ENCODE data around the gene KNOP1. TPM values are rescaled to one million over a fixed set of nuclear protein-coding genes. Genes with fewer than 3 reads are reported as not detected.

The KNOP1 gene
- total RNA-seq, 6 experiments from 2014 or later, result 11.0 to 16.3 (median 13.9) TPM

DNA sequence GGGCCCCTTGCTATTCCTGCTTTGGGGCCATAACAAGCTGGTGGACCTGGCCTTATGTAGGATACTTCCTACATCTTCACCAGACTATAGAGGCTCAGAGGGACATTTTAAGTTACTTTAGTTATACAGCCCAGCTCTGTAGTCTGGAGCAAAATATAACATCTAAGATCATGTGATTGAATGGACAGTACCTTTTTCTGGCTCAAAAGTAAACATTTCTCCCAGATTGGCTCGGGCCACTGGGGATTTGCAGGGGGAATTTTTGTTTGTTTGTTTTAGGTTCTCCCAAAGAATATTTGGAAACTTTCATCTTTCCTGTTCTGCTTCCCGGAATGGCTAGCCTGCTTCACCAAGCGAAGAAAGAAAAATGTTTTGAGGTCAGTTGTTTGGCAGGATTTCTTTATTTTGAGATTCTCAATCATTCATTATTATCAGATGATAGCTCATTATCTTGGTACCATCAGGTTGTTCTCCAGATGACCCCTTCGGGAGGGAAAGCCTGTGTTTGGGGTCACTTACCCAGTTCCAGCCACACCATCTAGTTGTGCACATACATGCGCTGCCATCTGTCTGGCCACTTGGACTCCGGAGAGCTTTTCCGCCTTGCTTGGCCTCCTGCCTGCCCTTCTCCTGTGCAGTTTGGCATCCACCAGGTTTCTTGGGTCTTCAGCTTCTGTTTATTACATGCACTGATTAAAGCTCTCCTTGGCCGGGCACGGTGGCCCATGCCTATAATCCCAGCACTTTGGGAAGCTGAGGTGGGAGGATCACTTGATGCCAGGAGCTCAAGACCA lies 17.2 kb upstream of the KNOP1 start:
- Mint-ChIP-seq H3K9me3 (no peaks in the 10 kb centered on the region), H3K4me1 (ENCODE audit: low read depth) (no peaks in the 10 kb centered on the region), H3K4me3 (no peak overlapping the region), H3K27ac (no peak overlapping the region), H3K36me3 (ENCODE audit: low read depth) (no peaks in the 10 kb centered on the region), H3K27me3 (ENCODE audit: insufficient read depth) (no peaks in the 10 kb centered on the region; the same call in 1 of the 2 replicates)
- TF ChIP-seq, protein P1, sequence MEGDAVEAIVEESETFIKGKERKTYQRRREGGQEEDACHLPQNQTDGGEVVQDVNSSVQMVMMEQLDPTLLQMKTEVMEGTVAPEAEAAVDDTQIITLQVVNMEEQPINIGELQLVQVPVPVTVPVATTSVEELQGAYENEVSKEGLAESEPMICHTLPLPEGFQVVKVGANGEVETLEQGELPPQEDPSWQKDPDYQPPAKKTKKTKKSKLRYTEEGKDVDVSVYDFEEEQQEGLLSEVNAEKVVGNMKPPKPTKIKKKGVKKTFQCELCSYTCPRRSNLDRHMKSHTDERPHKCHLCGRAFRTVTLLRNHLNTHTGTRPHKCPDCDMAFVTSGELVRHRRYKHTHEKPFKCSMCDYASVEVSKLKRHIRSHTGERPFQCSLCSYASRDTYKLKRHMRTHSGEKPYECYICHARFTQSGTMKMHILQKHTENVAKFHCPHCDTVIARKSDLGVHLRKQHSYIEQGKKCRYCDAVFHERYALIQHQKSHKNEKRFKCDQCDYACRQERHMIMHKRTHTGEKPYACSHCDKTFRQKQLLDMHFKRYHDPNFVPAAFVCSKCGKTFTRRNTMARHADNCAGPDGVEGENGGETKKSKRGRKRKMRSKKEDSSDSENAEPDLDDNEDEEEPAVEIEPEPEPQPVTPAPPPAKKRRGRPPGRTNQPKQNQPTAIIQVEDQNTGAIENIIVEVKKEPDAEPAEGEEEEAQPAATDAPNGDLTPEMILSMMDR (IDR thresholded peaks at IDR 0.05), result no peak
- no peak for DNase-seq

DNA sequence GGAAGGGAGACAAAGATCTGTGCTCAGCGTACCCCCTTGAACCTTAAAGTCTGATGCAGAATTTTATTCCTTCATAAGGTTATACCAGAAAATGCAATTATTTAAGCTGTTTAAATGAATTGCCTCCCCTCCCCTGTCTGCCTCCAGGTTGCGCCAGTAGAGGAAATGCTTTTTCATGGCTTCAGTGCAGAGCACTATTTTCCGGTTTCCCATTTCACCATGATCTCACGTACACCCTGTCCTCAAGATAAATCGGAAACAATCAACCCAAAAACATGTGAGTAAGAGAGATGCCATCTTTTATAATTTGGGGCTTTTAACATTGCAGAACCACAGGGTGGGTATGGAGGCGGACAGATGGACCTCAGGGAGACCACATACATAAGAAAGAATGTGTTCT lies 15.5 kb upstream of the KNOP1 start:
- H3K36me3 Mint-ChIP-seq (ENCODE audit: low read depth), result no peaks in the 10 kb centered on the region
- no peak for DNase-seq
- H3K27ac Mint-ChIP-seq, result no peak overlapping the region
- H3K27me3 Mint-ChIP-seq (ENCODE audit: insufficient read depth), result no peaks in the 10 kb centered on the region; the same call in 1 of the 2 replicates
- no peak overlapping the region for H3K4me3 Mint-ChIP-seq
- TF ChIP-seq, protein P1 (IDR thresholded peaks at IDR 0.05), result no peak
- no peaks in the 10 kb centered on the region for H3K4me1 Mint-ChIP-seq (ENCODE audit: low read depth)
- H3K9me3 Mint-ChIP-seq, result no peaks in the 10 kb centered on the region

DNA sequence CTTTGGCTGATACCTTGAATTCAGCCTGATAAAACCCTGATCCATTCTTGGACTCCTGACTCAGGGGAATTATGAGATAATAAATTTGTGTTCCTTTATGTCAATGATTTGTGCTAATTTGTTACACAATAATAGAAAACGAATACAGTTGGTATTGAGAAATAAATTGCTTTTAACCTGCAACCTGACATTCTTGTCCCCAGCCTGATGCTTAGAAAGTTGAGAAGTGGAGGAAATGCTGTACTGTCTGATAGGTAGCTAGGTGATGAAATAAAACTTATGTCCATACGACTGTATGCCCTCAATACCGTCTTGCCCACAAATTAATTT lies 10.6 kb upstream of the KNOP1 start:
- Mint-ChIP-seq H3K36me3 (ENCODE audit: low read depth) (no peaks in the 10 kb centered on the region), H3K27ac (no peak overlapping the region), H3K4me3 (no peak overlapping the region), H3K4me1 (ENCODE audit: low read depth) (no peaks in the 10 kb centered on the region), H3K27me3 (ENCODE audit: insufficient read depth) (no peaks in the 10 kb centered on the region; the same call in 1 of the 2 replicates), H3K9me3 (no peaks in the 10 kb centered on the region)
- TF ChIP-seq, protein P1 (IDR thresholded peaks at IDR 0.05), result no peak
- DNase-seq, result no peak

DNA sequence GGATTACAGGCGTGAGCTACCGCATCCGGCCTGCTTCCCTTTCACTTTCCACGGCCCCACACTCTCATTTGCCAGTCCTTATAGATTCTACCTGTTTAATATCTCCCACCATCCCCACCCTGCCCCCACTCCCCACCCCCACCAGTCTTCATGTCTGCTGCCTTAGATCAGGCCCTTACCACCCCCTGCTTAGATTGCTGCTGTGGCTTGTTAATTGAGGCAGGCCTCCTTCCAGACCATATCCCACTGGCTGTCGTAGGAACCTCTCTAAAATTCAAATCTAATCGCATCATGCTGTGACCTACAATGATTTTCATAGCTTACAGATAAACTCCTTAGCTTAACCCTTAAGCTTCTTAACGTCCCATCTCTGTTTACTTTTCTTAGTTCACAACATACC lies 5.0 kb upstream of the KNOP1 start:
- no peak for DNase-seq
- H3K4me1 Mint-ChIP-seq (ENCODE audit: low read depth), result no peaks in the 10 kb centered on the region
- no peak overlapping the region for H3K4me3 Mint-ChIP-seq
- no peaks in the 10 kb centered on the region; the same call in 1 of the 2 replicates for H3K27me3 Mint-ChIP-seq (ENCODE audit: insufficient read depth)
- TF ChIP-seq, protein P1 (IDR thresholded peaks at IDR 0.05), result no peak
- H3K36me3 Mint-ChIP-seq (ENCODE audit: low read depth), result no peaks in the 10 kb centered on the region
- H3K27ac Mint-ChIP-seq, result no peak overlapping the region
- no peaks in the 10 kb centered on the region for H3K9me3 Mint-ChIP-seq

DNA sequence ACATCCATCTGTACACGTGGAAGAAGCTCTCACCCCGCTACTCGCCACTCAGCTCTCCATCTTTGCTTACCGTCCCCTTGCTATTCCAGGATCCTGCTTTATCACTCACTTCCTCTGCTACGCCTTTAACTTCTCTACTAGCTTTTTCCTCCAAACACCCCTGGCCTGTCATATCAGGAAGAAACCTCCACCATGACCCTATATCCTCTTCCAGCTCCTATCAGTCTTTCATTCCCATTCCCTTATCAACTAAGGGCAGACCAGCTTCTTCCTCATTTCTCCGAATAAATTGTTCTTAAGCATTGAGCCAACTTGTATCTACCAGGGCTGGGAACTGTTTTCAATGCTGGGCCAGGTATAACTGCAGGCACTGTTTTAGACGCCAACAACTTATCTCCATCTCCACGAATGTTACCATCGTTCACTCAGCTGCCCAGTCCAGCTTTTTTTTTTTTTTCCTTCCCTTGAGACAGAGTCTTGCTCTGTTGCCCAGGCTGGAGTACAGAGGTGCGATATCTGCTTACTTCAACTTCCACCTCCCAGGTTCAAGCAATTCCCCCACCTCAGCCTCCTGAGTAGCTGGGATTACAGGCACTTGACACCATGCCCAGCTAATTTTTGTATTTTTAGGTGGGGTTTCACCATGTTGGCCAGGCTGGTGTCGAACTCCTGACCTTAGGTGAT lies 4.4 kb upstream of the KNOP1 start:
- H3K36me3 Mint-ChIP-seq (ENCODE audit: low read depth), result no peaks in the 10 kb centered on the region
- H3K4me1 Mint-ChIP-seq (ENCODE audit: low read depth), result no peaks in the 10 kb centered on the region
- no peaks in the 10 kb centered on the region; the same call in 1 of the 2 replicates for H3K27me3 Mint-ChIP-seq (ENCODE audit: insufficient read depth)
- no peak overlapping the region for H3K4me3 Mint-ChIP-seq
- TF ChIP-seq, protein P1 (IDR thresholded peaks at IDR 0.05), result no peak
- H3K9me3 Mint-ChIP-seq, result no peaks in the 10 kb centered on the region
- no peak overlapping the region for H3K27ac Mint-ChIP-seq
- DNase-seq, result no peak
